A673 (cell line): ENCODE results near the gene PRDM16. TPM values are rescaled to one million over a fixed set of nuclear protein-coding genes. Genes with fewer than 3 reads are reported as not detected.

ENCODE experiments used
- BruUV-seq: library from RNA; stranded (reverse); fragments of 400-500 nt; replicated peaks from 2 replicates; lab custom pipeline; 2021; lab: Mats Ljungman, UMichigan
- CTCF ChIA-PET: fragments of 300-600 bp; sonication (Branson Sonifier 250); formaldehyde crosslinking; loops from one replicate; lab custom pipeline; 2022; ENCODE audit warnings: antibody characterized with exemption; lab: Charles Lee
- POLR2A ChIA-PET: fragments of 300-600 bp; sonication (Branson Sonifier 250); formaldehyde crosslinking; loops from one replicate; lab custom pipeline; 2022; ENCODE audit warnings: antibody characterized with exemption; ENCODE audit not compliant: low non-redundant PET; lab: Charles Lee
- DNase-seq: peaks from one replicate; pipeline ENCODE4 v3.0.0-alpha.2; 2015; ENCODE audit warnings: low spot score
- H3K27ac ChIP-seq: fragments of 200-600 bp; sonication (generic); 2 replicates; pipeline ENCODE4 v1.5.1; 2016; ENCODE audit warnings: mixed run types, low read depth, mild to moderate bottlenecking, mixed read lengths, antibody characterized with exemption, low read length; ENCODE audit not compliant: poor library complexity, severe bottlenecking
- H3K27me3 ChIP-seq: fragments of 200-600 bp; sonication (generic); replicated peaks from 2 replicates; pipeline ENCODE4 v1.6.1; 2017; ENCODE audit warnings: mixed run types, low read depth, mild to moderate bottlenecking, mixed read lengths, antibody characterized with exemption, low read length; ENCODE audit not compliant: insufficient read depth, poor library complexity
- H3K36me3 ChIP-seq: fragments of 200-600 bp; sonication (generic); 2 replicates; pipeline ENCODE4 v1.6.1; 2016; ENCODE audit warnings: mixed run types, mild to moderate bottlenecking, mixed read lengths, antibody characterized with exemption, low read length; ENCODE audit not compliant: insufficient read depth, poor library complexity, severe bottlenecking
- H3K4me1 ChIP-seq: fragments of 200-600 bp; sonication (generic); 2 replicates; pipeline ENCODE4 v1.6.1; 2017; ENCODE audit warnings: mixed run types, mild to moderate bottlenecking, mixed read lengths, antibody characterized with exemption, low read length; ENCODE audit not compliant: insufficient read depth, poor library complexity, severe bottlenecking
- H3K4me3 ChIP-seq: fragments of 200-600 bp; sonication (generic); 2 replicates; pipeline ENCODE4 v1.5.1; 2016; ENCODE audit warnings: low read depth, mixed run types, mild to moderate bottlenecking, mixed read lengths, low read length; ENCODE audit not compliant: poor library complexity, severe bottlenecking
- H3K9me3 ChIP-seq: fragments of 200-600 bp; sonication (generic); 2 replicates; pipeline ENCODE4 v1.6.1; 2016; ENCODE audit warnings: mixed run types, low read depth, mild to moderate bottlenecking, mixed read lengths, antibody characterized with exemption, low read length; ENCODE audit not compliant: poor library complexity, severe bottlenecking
- EZH2 ChIP-seq: fragments of 200-600 bp; sonication (generic); IDR thresholded peaks from 2 replicates; pipeline ENCODE4 v1.6.1; 2017; ENCODE audit warnings: borderline replicate concordance, low read depth, mild to moderate bottlenecking, mixed read lengths, antibody characterized with exemption, low read length; ENCODE audit not compliant: poor library complexity, severe bottlenecking
- intact Hi-C: fragments of 100-400 bp; cut with micrococcal nuclease; formaldehyde crosslinking; loops from one replicate; pipeline ENCODE4 v1.10.0; 2022; ENCODE audit not compliant: unreplicated experiment
- total RNA-seq: library from RNA; stranded (reverse); gene quantifications from 2 replicates; pipeline ENCODE4 v1.2.3, GENCODE V29; 2021
- TF ChIP-seq, protein P1 (sequence below): fragments of 300-800, 200-600 bp; sonication (generic); conservative IDR thresholded peaks from 2 replicates; pipeline ENCODE4 v1.5.1; 2017; ENCODE audit warnings: low read depth, mild to moderate bottlenecking, antibody characterized with exemption, low read length, moderate library complexity, mixed read lengths

The PRDM16 gene
- total RNA-seq, 1 experiment from 2014 or later: 0.49 TPM

DNA sequence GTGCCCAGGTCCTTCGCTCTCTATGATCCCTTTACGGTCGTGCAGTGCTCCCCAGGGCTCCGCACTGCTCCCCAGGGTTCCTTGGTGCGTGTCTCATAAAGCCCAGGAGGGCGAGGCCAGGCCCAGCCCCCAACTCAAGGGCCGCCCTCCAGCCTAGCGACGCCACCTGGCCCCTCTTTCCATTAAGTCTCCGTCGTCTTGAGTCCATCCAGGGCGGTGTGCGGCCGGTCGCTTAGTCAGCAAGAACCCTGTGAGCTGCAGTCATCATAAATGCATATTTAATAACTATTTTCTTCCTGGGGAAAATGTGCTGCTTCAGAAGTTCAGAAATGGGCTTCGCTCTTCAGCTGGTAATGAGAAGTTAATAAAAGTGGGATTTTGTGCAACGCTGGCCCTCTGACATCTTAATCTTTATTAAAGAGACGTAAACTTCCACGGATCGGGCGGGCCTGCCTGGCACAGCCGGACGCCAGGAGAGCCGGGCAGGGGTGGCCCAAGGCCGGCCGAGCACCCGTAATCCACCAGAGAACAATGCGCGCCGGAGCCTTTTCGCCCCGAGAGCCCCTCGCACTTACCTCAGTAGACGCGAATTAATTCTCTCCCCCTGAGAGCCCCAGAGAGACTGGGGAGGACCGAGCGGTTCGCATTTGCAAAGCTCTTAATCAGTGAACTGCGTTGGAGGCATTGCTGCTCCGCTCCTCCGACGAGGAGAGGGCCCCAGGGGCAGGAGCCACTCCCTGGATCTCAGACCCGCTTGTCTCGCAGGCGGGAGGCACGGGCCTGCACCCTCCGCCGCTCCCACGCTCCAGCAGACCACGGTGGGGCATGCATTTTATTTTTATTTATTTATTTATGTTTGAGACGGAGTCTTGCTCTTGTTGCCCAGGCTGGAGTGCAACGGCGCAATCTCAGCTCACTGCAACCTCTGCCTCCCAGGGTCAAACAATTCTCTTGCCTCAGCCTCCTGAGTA lies 197.1 kb downstream of the PRDM16 start:
- Histone ChIP-seq H3K9me3 (no peaks in the 10 kb centered on the region), H3K4me1 (no peaks in the 10 kb centered on the region), H3K36me3 (no peaks in the 10 kb centered on the region), H3K27me3 (peaks cover 10% of the 10 kb centered on the region), H3K4me3 (no peak overlapping the region), H3K27ac (no peak overlapping the region)
- BruUV-seq: no TSS peak
- POLR2A ChIA-PET: no interaction called here
- CTCF ChIA-PET: no interaction called here
- intact Hi-C loops: no loop called here
- DNase-seq: no peak
- TF ChIP-seq, protein P1, sequence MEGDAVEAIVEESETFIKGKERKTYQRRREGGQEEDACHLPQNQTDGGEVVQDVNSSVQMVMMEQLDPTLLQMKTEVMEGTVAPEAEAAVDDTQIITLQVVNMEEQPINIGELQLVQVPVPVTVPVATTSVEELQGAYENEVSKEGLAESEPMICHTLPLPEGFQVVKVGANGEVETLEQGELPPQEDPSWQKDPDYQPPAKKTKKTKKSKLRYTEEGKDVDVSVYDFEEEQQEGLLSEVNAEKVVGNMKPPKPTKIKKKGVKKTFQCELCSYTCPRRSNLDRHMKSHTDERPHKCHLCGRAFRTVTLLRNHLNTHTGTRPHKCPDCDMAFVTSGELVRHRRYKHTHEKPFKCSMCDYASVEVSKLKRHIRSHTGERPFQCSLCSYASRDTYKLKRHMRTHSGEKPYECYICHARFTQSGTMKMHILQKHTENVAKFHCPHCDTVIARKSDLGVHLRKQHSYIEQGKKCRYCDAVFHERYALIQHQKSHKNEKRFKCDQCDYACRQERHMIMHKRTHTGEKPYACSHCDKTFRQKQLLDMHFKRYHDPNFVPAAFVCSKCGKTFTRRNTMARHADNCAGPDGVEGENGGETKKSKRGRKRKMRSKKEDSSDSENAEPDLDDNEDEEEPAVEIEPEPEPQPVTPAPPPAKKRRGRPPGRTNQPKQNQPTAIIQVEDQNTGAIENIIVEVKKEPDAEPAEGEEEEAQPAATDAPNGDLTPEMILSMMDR: no peak
- no peak for TF ChIP-seq EZH2

GRCh38 chr1:3266870-3267549 lies 198.0 kb downstream of the PRDM16 start:
- H3K27ac ChIP-seq: no peak overlapping the region
- no peaks in the 10 kb centered on the region for H3K9me3 ChIP-seq
- no peaks in the 10 kb centered on the region for H3K4me1 ChIP-seq
- CTCF ChIA-PET: no interaction called here
- no TSS peak for BruUV-seq
- H3K4me3 ChIP-seq: no peak overlapping the region
- H3K27me3 ChIP-seq: peaks cover 8% of the 10 kb centered on the region
- no peaks in the 10 kb centered on the region for H3K36me3 ChIP-seq
- TF ChIP-seq, protein P1: no peak
- TF ChIP-seq EZH2: no peak
- DNase-seq: no peak
- POLR2A ChIA-PET: no interaction called here
- intact Hi-C loops: no loop called here

DNA sequence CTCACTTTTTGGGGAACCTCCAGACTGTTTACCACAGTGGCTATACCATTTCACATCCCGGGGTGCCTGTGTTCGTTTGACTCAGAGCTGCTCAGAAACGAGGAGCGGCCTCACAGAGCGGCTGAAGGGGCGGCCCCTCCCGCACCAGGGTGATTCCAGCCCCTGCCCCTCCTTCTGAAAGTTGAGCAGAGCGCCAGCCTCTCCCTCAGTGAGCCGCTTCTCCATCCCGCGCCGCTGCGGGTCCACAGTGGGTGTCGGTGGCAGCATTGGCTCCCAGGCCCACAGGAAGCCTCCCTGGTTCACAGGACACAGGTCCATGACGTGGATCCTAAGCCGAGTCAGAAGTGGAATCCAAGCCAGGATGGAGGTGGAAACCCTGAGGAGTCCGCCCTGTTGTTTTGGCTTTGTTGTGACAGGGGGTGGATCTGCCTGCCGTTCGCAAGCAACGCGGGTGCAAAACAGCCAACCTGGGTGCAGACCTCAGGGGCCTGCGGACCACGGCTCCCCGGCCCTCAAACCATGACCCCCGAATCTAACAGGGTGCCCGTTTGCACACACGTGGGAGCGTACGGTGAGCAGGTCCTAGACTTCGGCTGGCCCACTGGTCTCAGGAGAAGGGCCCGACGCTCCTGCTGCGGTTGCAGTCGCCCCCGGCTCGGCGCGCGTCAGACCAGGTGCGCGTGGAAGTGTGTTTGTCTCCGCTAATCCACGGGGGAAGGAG lies 198.7 kb downstream of the PRDM16 start:
- H3K4me1 ChIP-seq: no peaks in the 10 kb centered on the region
- POLR2A ChIA-PET: no interaction called here

More for the DNA sequence above, 198.7 kb downstream of the PRDM16 start:
- intact Hi-C loops: no loop called here
- CTCF ChIA-PET: no interaction called here
- Histone ChIP-seq H3K27me3 (peaks cover 8% of the 10 kb centered on the region), H3K4me3 (no peak overlapping the region), H3K36me3 (no peaks in the 10 kb centered on the region), H3K27ac (no peak overlapping the region), H3K9me3 (no peaks in the 10 kb centered on the region)
- TF ChIP-seq, protein P1: no peak
- TF ChIP-seq EZH2: no peak
- DNase-seq: no peak
- no TSS peak for BruUV-seq
